NB4 (cell line): ENCODE measurements around the gene BTLA.

Experiments used
- DNase-seq: peaks from one replicate; pipeline ENCODE4 v3.0.0; 2010; ENCODE audit warnings: low read depth
- H3K4me3 ChIP-seq: one replicate; pipeline ENCODE4 v1.5.1; 2011; ENCODE audit warnings: mild to moderate bottlenecking, low read depth, low read length, moderate library complexity
- CTCF ChIP-seq: IDR thresholded peaks from one replicate; pipeline ENCODE4 v1.5.1; 2012; ENCODE audit warnings: low read depth, low read length
- MAX ChIP-seq: IDR thresholded peaks from 2 replicates; pipeline ENCODE4 v1.6.1; 2011; ENCODE audit warnings: low read depth, low read length
- MYC ChIP-seq: IDR thresholded peaks from 2 replicates; pipeline ENCODE4 v1.6.1; 2011; ENCODE audit warnings: low read depth, low read length
- POLR2A ChIP-seq: IDR thresholded peaks from 2 replicates; pipeline ENCODE4 v1.6.1; 2011; ENCODE audit warnings: mild to moderate bottlenecking; ENCODE audit not compliant: insufficient read length; ENCODE audit errors: extremely low read depth

The BTLA gene

GRCh38 chr3:112482675-112483074 lies 16.6 kb downstream of the BTLA start:
- DNase-seq = no peak
- TF ChIP-seq CTCF = no peak
- TF ChIP-seq MYC = no peak
- TF ChIP-seq MAX = no peak
- TF ChIP-seq POLR2A = no peak
- H3K4me3 ChIP-seq = no peak overlapping the region

DNA sequence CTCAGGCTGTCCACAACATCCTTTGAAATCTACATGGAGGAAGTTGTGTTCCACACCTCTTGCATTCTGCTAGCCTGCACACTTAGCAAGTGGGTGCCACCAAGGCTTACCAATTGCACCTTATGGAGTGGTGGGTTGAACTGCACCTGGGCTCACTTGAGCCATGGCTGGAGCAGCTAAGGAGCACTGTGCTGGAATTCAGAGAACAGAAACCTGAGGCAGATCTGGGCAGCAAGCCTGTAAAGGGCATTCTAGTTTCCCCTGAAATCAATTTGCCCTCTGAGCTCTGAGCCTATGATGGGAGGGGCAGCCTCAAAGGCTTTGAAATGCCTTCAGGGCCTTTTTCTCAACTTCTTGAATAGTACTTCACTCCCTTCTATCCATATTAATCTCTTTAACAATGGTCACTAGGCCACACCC lies 18.0 kb downstream of the BTLA start:
- DNase-seq = no peak
- TF ChIP-seq MYC = no peak
- TF ChIP-seq CTCF = no peak
- no peak for TF ChIP-seq POLR2A
- no peak for TF ChIP-seq MAX
- no peak overlapping the region for H3K4me3 ChIP-seq

GRCh38 chr3:112477891-112478290 lies 21.4 kb downstream of the BTLA start:
- TF ChIP-seq POLR2A (no peak), MAX (no peak), CTCF (no peak), MYC (no peak)

GRCh38 chr3:112476346-112476745 lies 22.9 kb downstream of the BTLA start:
- no peak for DNase-seq
- no peak overlapping the region for H3K4me3 ChIP-seq
- TF ChIP-seq MAX (no peak), POLR2A (no peak), MYC (no peak), CTCF (no peak)

More at GRCh38 chr3:112477891-112478290, 21.4 kb downstream of the BTLA start:
- no peak overlapping the region for H3K4me3 ChIP-seq
- peak; percentile 59 for DNase-seq

- DNase-seq = no peak
- TF ChIP-seq MYC (no peak), MAX (no peak), CTCF (no peak), POLR2A (no peak)
- H3K4me3 ChIP-seq = no peak overlapping the region
Measured at GRCh38 chr3:112474796-112475195, 24.5 kb downstream of the BTLA start.

GRCh38 chr3:112472691-112473090 lies 26.6 kb downstream of the BTLA start:
- DNase-seq = peak; percentile 26
- H3K4me3 ChIP-seq = no peak overlapping the region
- no peak for TF ChIP-seq MAX
- no peak for TF ChIP-seq CTCF
- TF ChIP-seq POLR2A = no peak
- TF ChIP-seq MYC = no peak
